ENCODE results near the gene IL36A.

- TF ChIP-seq EZH2 (IDR thresholded peaks at IDR 0.05; ENCODE audit: insufficient read depth, poor library complexity, severe bottlenecking), result no peak
- no peak for TF ChIP-seq EZH2phosphoT487 (IDR thresholded peaks at IDR 0.05; ENCODE audit: insufficient read depth, low read depth)
Measured at GRCh38 chr2:112957511-112957910, 47.7 kb upstream of the IL36A start.
